Measurements from ENCODE around the gene ATP6V0D1.

ATP6V0D1 gene

GRCh38 chr16:67435758-67436164 lies 45.2 kb downstream of the ATP6V0D1 start:
- Mint-ChIP-seq H3K4me1 (ENCODE audit: low read depth) (peaks cover 5% of the 10 kb centered on the region), H3K36me3 (ENCODE audit: low read depth) (peaks cover 10% of the 10 kb centered on the region), H3K9me3 (no peaks in the 10 kb centered on the region), H3K27me3 (peaks cover 11% of the 10 kb centered on the region), H3K4me3 (no peak overlapping the region), H3K27ac (no peak overlapping the region)

GRCh38 chr16:67433131-67433719 lies 47.7 kb downstream of the ATP6V0D1 start:
- Mint-ChIP-seq H3K27ac (no peak overlapping the region), H3K27me3 (peaks cover 29% of the 10 kb centered on the region), H3K36me3 (ENCODE audit: low read depth) (peaks cover 4% of the 10 kb centered on the region), H3K4me1 (ENCODE audit: low read depth) (peaks cover 9% of the 10 kb centered on the region), H3K4me3 (no peak overlapping the region), H3K9me3 (no peaks in the 10 kb centered on the region)

- no peaks in the 10 kb centered on the region for H3K36me3 Mint-ChIP-seq (ENCODE audit: low read depth)
- H3K4me3 Mint-ChIP-seq = no peak overlapping the region
- H3K9me3 Mint-ChIP-seq = no peaks in the 10 kb centered on the region
- peaks cover 29% of the 10 kb centered on the region for H3K27me3 Mint-ChIP-seq
- no peak overlapping the region for H3K27ac Mint-ChIP-seq
- peaks cover 5% of the 10 kb centered on the region for H3K4me1 Mint-ChIP-seq (ENCODE audit: low read depth)
These were observed 48.5 kb downstream of the ATP6V0D1 start for GRCh38 chr16:67432506-67432890.

- peaks cover 4% of the 10 kb centered on the region for H3K4me1 Mint-ChIP-seq (ENCODE audit: low read depth)
These were observed 49.0 kb downstream of the ATP6V0D1 start for GRCh38 chr16:67431775-67432505.

GRCh38 chr16:67430977-67431774 lies 49.8 kb downstream of the ATP6V0D1 start, which contains the start of gene HSD11B2:
Gene HSD11B2, plus strand, starts transcription at chr16:67431121. Its CDS starts 128 bp downstream, at chr16:67431249.
- Mint-ChIP-seq H3K4me1 (ENCODE audit: low read depth) (peaks cover 4% of the 10 kb centered on the region), H3K9me3 (no peaks in the 10 kb centered on the region), H3K27ac (peak within 1 kb of the TSS; percentile 58), H3K27me3 (peaks cover 40% of the 10 kb centered on the region), H3K4me3 (peak within 1 kb of the TSS; percentile 78), H3K36me3 (ENCODE audit: low read depth) (no peaks in the 10 kb centered on the region)

More at GRCh38 chr16:67431775-67432505, 49.0 kb downstream of the ATP6V0D1 start:
- no peaks in the 10 kb centered on the region for H3K36me3 Mint-ChIP-seq (ENCODE audit: low read depth)
- H3K27ac Mint-ChIP-seq = no peak overlapping the region
- H3K27me3 Mint-ChIP-seq = peaks cover 34% of the 10 kb centered on the region
- peak overlapping the region; percentile 57 for H3K4me3 Mint-ChIP-seq
- no peaks in the 10 kb centered on the region for H3K9me3 Mint-ChIP-seq

- Mint-ChIP-seq H3K27ac (peak overlapping the region; percentile 58), H3K4me1 (ENCODE audit: low read depth) (peaks cover 4% of the 10 kb centered on the region), H3K9me3 (no peaks in the 10 kb centered on the region), H3K36me3 (ENCODE audit: low read depth) (no peaks in the 10 kb centered on the region), H3K27me3 (peaks cover 40% of the 10 kb centered on the region), H3K4me3 (peak overlapping the region; percentile 78)
These were observed 50.4 kb downstream of the ATP6V0D1 start for GRCh38 chr16:67430504-67430976.

GRCh38 chr16:67429799-67430503 lies 51.0 kb downstream of the ATP6V0D1 start:
- H3K9me3 Mint-ChIP-seq = no peaks in the 10 kb centered on the region
- peaks cover 45% of the 10 kb centered on the region for H3K27me3 Mint-ChIP-seq
- H3K4me1 Mint-ChIP-seq (ENCODE audit: low read depth) = peaks cover 4% of the 10 kb centered on the region
- no peaks in the 10 kb centered on the region for H3K36me3 Mint-ChIP-seq (ENCODE audit: low read depth)
- H3K4me3 Mint-ChIP-seq = peak overlapping the region; percentile 78
- peak overlapping the region; percentile 58 for H3K27ac Mint-ChIP-seq

GRCh38 chr16:67429053-67429798 lies 51.7 kb downstream of the ATP6V0D1 start:
- peak overlapping the region; percentile 32 for H3K4me3 Mint-ChIP-seq
- H3K9me3 Mint-ChIP-seq = no peaks in the 10 kb centered on the region
- H3K27me3 Mint-ChIP-seq = peaks cover 47% of the 10 kb centered on the region
- H3K4me1 Mint-ChIP-seq (ENCODE audit: low read depth) = peaks cover 4% of the 10 kb centered on the region
- H3K36me3 Mint-ChIP-seq (ENCODE audit: low read depth) = no peaks in the 10 kb centered on the region
- no peak overlapping the region for H3K27ac Mint-ChIP-seq

- Mint-ChIP-seq H3K4me3 (no peak overlapping the region), H3K36me3 (ENCODE audit: low read depth) (no peaks in the 10 kb centered on the region), H3K27ac (no peak overlapping the region), H3K9me3 (no peaks in the 10 kb centered on the region), H3K27me3 (peaks cover 54% of the 10 kb centered on the region), H3K4me1 (ENCODE audit: low read depth) (peaks cover 4% of the 10 kb centered on the region)
These were observed 52.7 kb downstream of the ATP6V0D1 start for GRCh38 chr16:67428146-67428731.

GRCh38 chr16:67426950-67427349 lies 54.0 kb downstream of the ATP6V0D1 start:
- Mint-ChIP-seq H3K27ac (no peak overlapping the region), H3K27me3 (peaks cover 48% of the 10 kb centered on the region), H3K4me1 (ENCODE audit: low read depth) (peaks cover 4% of the 10 kb centered on the region), H3K9me3 (no peaks in the 10 kb centered on the region), H3K4me3 (no peak overlapping the region), H3K36me3 (ENCODE audit: low read depth) (no peaks in the 10 kb centered on the region)

GRCh38 chr16:67426022-67426421 lies 54.9 kb downstream of the ATP6V0D1 start:
- Mint-ChIP-seq H3K36me3 (ENCODE audit: low read depth) (no peaks in the 10 kb centered on the region), H3K27ac (no peak overlapping the region), H3K4me3 (no peak overlapping the region), H3K9me3 (no peaks in the 10 kb centered on the region), H3K4me1 (ENCODE audit: low read depth) (peaks cover 4% of the 10 kb centered on the region), H3K27me3 (peaks cover 42% of the 10 kb centered on the region)

- peaks cover 4% of the 10 kb centered on the region for H3K4me1 Mint-ChIP-seq (ENCODE audit: low read depth)
- peaks cover 42% of the 10 kb centered on the region for H3K27me3 Mint-ChIP-seq
- H3K27ac Mint-ChIP-seq = no peak overlapping the region
- no peaks in the 10 kb centered on the region for H3K9me3 Mint-ChIP-seq
- H3K36me3 Mint-ChIP-seq (ENCODE audit: low read depth) = no peaks in the 10 kb centered on the region
- no peak overlapping the region for H3K4me3 Mint-ChIP-seq
These were observed 55.4 kb downstream of the ATP6V0D1 start for GRCh38 chr16:67425580-67425979.

GRCh38 chr16:67425061-67425460 lies 55.9 kb downstream of the ATP6V0D1 start:
- H3K27me3 Mint-ChIP-seq = peaks cover 39% of the 10 kb centered on the region
- H3K4me1 Mint-ChIP-seq (ENCODE audit: low read depth) = peaks cover under 1% of the 10 kb centered on the region
- H3K27ac Mint-ChIP-seq = no peak overlapping the region
- no peak overlapping the region for H3K4me3 Mint-ChIP-seq
- H3K9me3 Mint-ChIP-seq = no peaks in the 10 kb centered on the region
- H3K36me3 Mint-ChIP-seq (ENCODE audit: low read depth) = no peaks in the 10 kb centered on the region

- Mint-ChIP-seq H3K36me3 (ENCODE audit: low read depth) (no peaks in the 10 kb centered on the region), H3K4me1 (ENCODE audit: low read depth) (no peaks in the 10 kb centered on the region), H3K27ac (no peak overlapping the region), H3K4me3 (no peak overlapping the region), H3K9me3 (no peaks in the 10 kb centered on the region), H3K27me3 (peaks cover 39% of the 10 kb centered on the region)
These were observed 56.7 kb downstream of the ATP6V0D1 start for GRCh38 chr16:67424261-67424615.

All from stimulated activated naive CD8-positive, alpha-beta T cell treated with anti-CD3 and anti-CD28 coated beads, Interleukin-15, Interleukin-2, amounts not matched to agents 100 ng/mL and 50 ng/mL, for 24 hours (primary cell).